NAMALWA (cell line): Measurements from ENCODE around the gene SPG11.

Experiments
- DNase-seq: peaks from one replicate; pipeline ENCODE4 v3.0.0-alpha.2; 2015; ENCODE audit warnings: low spot score

The SPG11 gene

DNA sequence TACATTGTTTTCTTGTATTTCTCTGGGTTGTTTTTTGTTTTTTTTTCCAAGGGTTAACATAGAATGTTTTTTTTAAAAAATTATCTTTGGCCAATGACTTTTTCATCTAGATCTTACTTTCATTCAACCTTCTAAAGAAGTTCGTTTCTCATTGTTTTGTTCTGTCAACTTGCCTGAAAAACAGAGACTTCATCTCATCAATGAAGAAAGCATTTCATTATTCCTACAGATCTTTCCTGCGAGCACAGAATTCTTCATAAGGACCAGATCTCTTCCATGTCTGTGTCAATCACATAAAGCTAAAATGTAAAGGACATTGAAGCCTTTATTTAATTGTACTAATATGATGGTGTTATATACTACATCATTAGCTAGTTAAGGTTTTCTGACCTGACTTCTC lies 136.2 kb downstream of the SPG11 start:
- no peak for DNase-seq

DNA sequence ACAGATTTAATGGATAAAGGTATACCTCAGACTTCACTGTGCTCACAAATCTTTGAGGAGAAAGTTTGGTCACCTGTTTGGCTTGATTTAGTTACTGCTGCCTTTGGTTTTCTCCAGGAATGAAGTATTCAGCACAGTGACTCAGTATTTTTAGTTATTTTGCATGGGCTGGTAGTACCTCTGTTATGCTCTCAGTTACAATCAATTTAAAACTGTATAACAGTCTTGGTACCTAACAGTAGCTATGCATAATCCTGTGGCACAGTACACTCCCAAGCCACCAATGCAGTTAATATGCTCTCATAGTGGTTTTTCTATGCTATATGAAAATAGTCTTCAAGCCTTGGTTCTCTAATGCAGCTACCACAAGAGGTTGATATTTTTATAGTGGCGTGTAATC lies 138.4 kb downstream of the SPG11 start:
- DNase-seq: no peak

DNA sequence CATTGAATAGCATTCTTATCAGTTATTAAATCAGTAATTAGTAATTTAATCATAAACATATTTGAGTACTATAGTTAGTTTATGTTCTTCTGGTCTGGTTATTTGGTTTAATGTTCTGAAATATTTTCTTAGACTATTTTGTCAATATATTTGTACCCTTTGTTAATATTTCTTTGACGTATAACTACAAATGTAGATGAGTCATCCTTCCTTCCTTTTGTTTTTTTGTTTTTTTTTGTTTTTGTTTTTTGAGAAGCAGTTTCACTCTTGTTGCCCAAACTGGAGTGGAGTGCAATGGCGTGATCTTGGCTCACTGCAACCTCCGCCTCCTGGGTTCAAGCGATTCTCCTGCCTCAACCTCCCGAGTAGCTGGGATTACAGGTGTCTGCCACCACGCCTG lies 143.9 kb downstream of the SPG11 start:
- no peak for DNase-seq

- no peak for DNase-seq
Measured at GRCh38 chr15:44516436-44516835, 147.0 kb downstream of the SPG11 start.
